Measurements from ENCODE around the gene SYNJ2. TPM values are rescaled to one million over a fixed set of nuclear protein-coding genes. Genes with fewer than 3 reads are reported as not detected.

The SYNJ2 gene
- total RNA-seq, 1 experiment from 2014 or later: 24.5 TPM

DNA sequence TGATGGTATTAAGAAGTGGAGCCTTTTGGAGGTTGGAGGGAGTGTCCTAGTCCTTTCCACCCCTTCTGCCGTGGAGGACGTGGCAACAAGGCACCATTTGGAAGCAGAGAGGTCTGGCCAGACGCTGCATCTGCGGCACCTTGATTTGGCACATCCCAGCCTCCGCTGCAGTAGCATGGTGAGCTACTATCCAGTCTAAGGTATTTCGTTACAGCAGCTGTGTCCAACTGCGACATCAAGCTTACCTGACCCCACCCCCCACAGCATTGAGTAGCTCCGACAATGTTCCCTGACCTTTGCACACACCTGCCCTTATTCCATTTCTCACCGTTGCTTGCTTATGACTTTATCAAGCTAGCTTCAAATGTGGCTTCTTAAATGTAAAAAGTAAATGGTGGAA is 29.8 kb upstream of the SYNJ2 start:
- no peaks in the 10 kb centered on the region for H3K79me1 ChIP-seq (ENCODE audit: insufficient read depth, low read depth, low read length, poor library complexity, severe bottlenecking)
- H4K5ac ChIP-seq (ENCODE audit: insufficient read length, low read depth, low read length): no peak overlapping the region
- no peaks in the 10 kb centered on the region for H3K27me3 ChIP-seq (ENCODE audit: insufficient read depth, low read length)
- no peak overlapping the region for H3K9ac ChIP-seq (ENCODE audit: extremely low read depth, insufficient read length, low read length)
- peaks cover 3% of the 10 kb centered on the region for H3K27me3 Mint-ChIP-seq (ENCODE audit: low read depth)
- peaks cover 12 to 14% of the 10 kb centered on the region in 2 experiments; a peak in 4 of 5 replicates for H3K9me3 Mint-ChIP-seq
- no peak overlapping the region for H3K23ac ChIP-seq (ENCODE audit: insufficient read length, low read depth, low read length)
- no peak overlapping the region for H3K27ac Mint-ChIP-seq
- no peak overlapping the region for H4K8ac ChIP-seq (replicated peaks; ENCODE audit: insufficient read length, low read depth, low read length)
- H2AFZ ChIP-seq (ENCODE audit: low read length): no peak overlapping the region
- H2BK120ac ChIP-seq (ENCODE audit: low read depth, low read length, poor library complexity, severe bottlenecking): no peak overlapping the region
- H3T11ph ChIP-seq (ENCODE audit: low read length): no peak overlapping the region
- peaks cover 12 to 18% of the 10 kb centered on the region in 2 experiments; a peak in 3 of 4 replicates for H3K4me1 Mint-ChIP-seq
- H2BK15ac ChIP-seq (ENCODE audit: low read depth, low read length): no peak overlapping the region
- no peak overlapping the region for H2AK5ac ChIP-seq (ENCODE audit: insufficient read length, low read length)
- no peaks in the 10 kb centered on the region for H3K79me2 ChIP-seq (ENCODE audit: insufficient read depth, low read length)
- no peaks in the 10 kb centered on the region for H3K4me1 ChIP-seq (ENCODE audit: insufficient read depth, low read length)
- no peak overlapping the region for H2BK5ac ChIP-seq (ENCODE audit: insufficient read length, low read length)
- H3K23me2 ChIP-seq (ENCODE audit: insufficient read length, low read depth, low read length, poor library complexity, severe bottlenecking): no peaks in the 10 kb centered on the region
- no peak overlapping the region for H3K56ac ChIP-seq (ENCODE audit: insufficient read length, low read depth, low read length)
- H3K27ac ChIP-seq (ENCODE audit: insufficient read length, low read depth, low read length): no peak overlapping the region
- peaks cover 0 to 5% (median 0%) of the 10 kb centered on the region in 3 experiments; a peak in 4 of 7 replicates for H3K36me3 Mint-ChIP-seq (ENCODE audit: insufficient read depth in 1 of 3, low read depth in 3 of 3)
- H3K4me2 ChIP-seq (ENCODE audit: insufficient read depth, insufficient read length, low read length): no peak overlapping the region
- no peak overlapping the region for H2BK12ac ChIP-seq (ENCODE audit: insufficient read length, low read depth, low read length)
- H3K4me3 Mint-ChIP-seq: no peak overlapping the region
- WGBS (ENCODE audit: extremely low coverage, insufficient read length, low lambda C conversion rate): no CpG with 5 or more reads among the region's 9 CpGs
- no peaks in the 10 kb centered on the region for H4K20me1 ChIP-seq (ENCODE audit: control insufficient read depth, insufficient read depth, insufficient read length)
- no peak overlapping the region for H3K4ac ChIP-seq (ENCODE audit: low read depth, low read length)
- no peaks in the 10 kb centered on the region for H3K9me3 ChIP-seq (ENCODE audit: control insufficient read depth, low read depth, low read length)
- H3K14ac ChIP-seq (ENCODE audit: insufficient read depth, low read length): no peak overlapping the region
- H3K18ac ChIP-seq (ENCODE audit: insufficient read length, low read depth, low read length): no peak overlapping the region
- no peak for DNase-seq
- no peak overlapping the region for H2BK20ac ChIP-seq (ENCODE audit: low read depth, low read length, poor library complexity, severe bottlenecking)
- TF ChIP-seq CTCF (conservative IDR thresholded peaks at IDR 0.05): no peak
- no peak overlapping the region for H4K91ac ChIP-seq (ENCODE audit: insufficient read length, low read depth, low read length)
